Stimulated activated naive CD8-positive, alpha-beta T cell treated with anti-CD3 and anti-CD28 coated beads, Interleukin-15, Interleukin-2, amounts not matched to agents 100 ng/mL and 50 ng/mL, for 24 hours (primary cell): Measurements from ENCODE around the gene PCNX1.

Source experiments
- H3K27ac Mint-ChIP-seq: one replicate; pipeline ENCODE4 v1.8.0; 2021; ENCODE audit warnings: mild to moderate bottlenecking, mixed read lengths
- H3K27me3 Mint-ChIP-seq: one replicate; pipeline ENCODE4 v1.8.0; 2021; ENCODE audit warnings: mixed read lengths
- H3K36me3 Mint-ChIP-seq: one replicate; pipeline ENCODE4 v1.8.0; 2021; ENCODE audit warnings: low read depth, mixed read lengths
- H3K4me1 Mint-ChIP-seq: one replicate; pipeline ENCODE4 v1.8.0; 2021; ENCODE audit warnings: low read depth, mixed read lengths
- H3K4me3 Mint-ChIP-seq: one replicate; pipeline ENCODE4 v1.8.0; 2021; ENCODE audit warnings: mild to moderate bottlenecking, mixed read lengths
- H3K9me3 Mint-ChIP-seq: one replicate; pipeline ENCODE4 v1.8.0; 2021; ENCODE audit warnings: mixed read lengths

PCNX1 gene

GRCh38 chr14:70896981-70897380 lies 10.3 kb upstream of the PCNX1 start:
- Mint-ChIP-seq H3K4me3 (no peak overlapping the region), H3K4me1 (peaks cover 53% of the 10 kb centered on the region), H3K27me3 (no peaks in the 10 kb centered on the region), H3K9me3 (no peaks in the 10 kb centered on the region), H3K27ac (no peak overlapping the region), H3K36me3 (no peaks in the 10 kb centered on the region)

- Mint-ChIP-seq H3K27ac (no peak overlapping the region), H3K4me1 (peaks cover 56% of the 10 kb centered on the region), H3K4me3 (no peak overlapping the region), H3K27me3 (no peaks in the 10 kb centered on the region), H3K36me3 (no peaks in the 10 kb centered on the region), H3K9me3 (no peaks in the 10 kb centered on the region)
These were observed 9.8 kb upstream of the PCNX1 start for GRCh38 chr14:70897464-70897863.

- Mint-ChIP-seq H3K9me3 (no peaks in the 10 kb centered on the region), H3K27ac (no peak overlapping the region), H3K36me3 (no peaks in the 10 kb centered on the region), H3K27me3 (no peaks in the 10 kb centered on the region), H3K4me1 (peaks cover 55% of the 10 kb centered on the region), H3K4me3 (no peak overlapping the region)
These were observed 9.0 kb upstream of the PCNX1 start for GRCh38 chr14:70898111-70898745.

GRCh38 chr14:70901269-70901668 lies 6.0 kb upstream of the PCNX1 start:
- H3K4me3 Mint-ChIP-seq: no peak overlapping the region
- peak overlapping the region; percentile 47 for H3K27ac Mint-ChIP-seq
- H3K27me3 Mint-ChIP-seq: no peaks in the 10 kb centered on the region
- H3K36me3 Mint-ChIP-seq: no peaks in the 10 kb centered on the region
- no peaks in the 10 kb centered on the region for H3K9me3 Mint-ChIP-seq
- peaks cover 64% of the 10 kb centered on the region for H3K4me1 Mint-ChIP-seq

GRCh38 chr14:70902184-70902583 lies 5.1 kb upstream of the PCNX1 start:
- no peaks in the 10 kb centered on the region for H3K27me3 Mint-ChIP-seq
- no peak overlapping the region for H3K4me3 Mint-ChIP-seq
- H3K4me1 Mint-ChIP-seq: peaks cover 72% of the 10 kb centered on the region
- H3K27ac Mint-ChIP-seq: no peak overlapping the region
- no peaks in the 10 kb centered on the region for H3K36me3 Mint-ChIP-seq
- no peaks in the 10 kb centered on the region for H3K9me3 Mint-ChIP-seq

GRCh38 chr14:70904373-70904772 lies 2.9 kb upstream of the PCNX1 start:
- no peak overlapping the region for H3K4me3 Mint-ChIP-seq
- H3K4me1 Mint-ChIP-seq: peaks cover 71% of the 10 kb centered on the region
- no peaks in the 10 kb centered on the region for H3K27me3 Mint-ChIP-seq
- H3K27ac Mint-ChIP-seq: no peak overlapping the region
- no peaks in the 10 kb centered on the region for H3K36me3 Mint-ChIP-seq
- H3K9me3 Mint-ChIP-seq: no peaks in the 10 kb centered on the region

GRCh38 chr14:70905301-70905700 lies 2.0 kb upstream of the PCNX1 start:
- Mint-ChIP-seq H3K36me3 (no peaks in the 10 kb centered on the region), H3K9me3 (no peaks in the 10 kb centered on the region), H3K27ac (no peak overlapping the region), H3K4me1 (peaks cover 79% of the 10 kb centered on the region), H3K4me3 (no peak overlapping the region), H3K27me3 (no peaks in the 10 kb centered on the region)

GRCh38 chr14:70906793-70907175 lies 475 bp upstream of the PCNX1 start:
- Mint-ChIP-seq H3K27ac (peak overlapping the region; percentile 96), H3K4me3 (peak overlapping the region; percentile 90), H3K4me1 (peaks cover 82% of the 10 kb centered on the region), H3K36me3 (no peaks in the 10 kb centered on the region), H3K9me3 (no peaks in the 10 kb centered on the region), H3K27me3 (no peaks in the 10 kb centered on the region)

GRCh38 chr14:70907996-70908934 lies 1.0 kb downstream of the PCNX1 start:
- no peaks in the 10 kb centered on the region for H3K36me3 Mint-ChIP-seq
- no peaks in the 10 kb centered on the region for H3K27me3 Mint-ChIP-seq
- peaks cover 83% of the 10 kb centered on the region for H3K4me1 Mint-ChIP-seq
- H3K4me3 Mint-ChIP-seq: peak overlapping the region; percentile 90
- H3K27ac Mint-ChIP-seq: peak overlapping the region; percentile 92
- H3K9me3 Mint-ChIP-seq: no peaks in the 10 kb centered on the region

- H3K27me3 Mint-ChIP-seq: no peaks in the 10 kb centered on the region
- peaks cover 75% of the 10 kb centered on the region for H3K4me1 Mint-ChIP-seq
- H3K4me3 Mint-ChIP-seq: peak overlapping the region; percentile 90
- H3K27ac Mint-ChIP-seq: peak overlapping the region; percentile 92
- H3K9me3 Mint-ChIP-seq: no peaks in the 10 kb centered on the region
- no peaks in the 10 kb centered on the region for H3K36me3 Mint-ChIP-seq
These were observed 1.8 kb downstream of the PCNX1 start for GRCh38 chr14:70908935-70909641.

- Mint-ChIP-seq H3K27ac (peak overlapping the region; percentile 92), H3K27me3 (no peaks in the 10 kb centered on the region), H3K9me3 (no peaks in the 10 kb centered on the region), H3K36me3 (no peaks in the 10 kb centered on the region), H3K4me3 (peak overlapping the region; percentile 90), H3K4me1 (peaks cover 71% of the 10 kb centered on the region)
These were observed 2.7 kb downstream of the PCNX1 start for GRCh38 chr14:70909733-70910614.

- H3K27me3 Mint-ChIP-seq: no peaks in the 10 kb centered on the region
- no peak overlapping the region for H3K4me3 Mint-ChIP-seq
- H3K4me1 Mint-ChIP-seq: peaks cover 85% of the 10 kb centered on the region
- H3K27ac Mint-ChIP-seq: peak overlapping the region; percentile 73
- no peaks in the 10 kb centered on the region for H3K9me3 Mint-ChIP-seq
- H3K36me3 Mint-ChIP-seq: peaks cover 14% of the 10 kb centered on the region
These were observed 8.2 kb downstream of the PCNX1 start for GRCh38 chr14:70915415-70915814.

GRCh38 chr14:70916300-70916699 lies 9.0 kb downstream of the PCNX1 start:
- H3K27ac Mint-ChIP-seq: peak overlapping the region; percentile 73
- peaks cover 85% of the 10 kb centered on the region for H3K4me1 Mint-ChIP-seq
- H3K36me3 Mint-ChIP-seq: peaks cover 14% of the 10 kb centered on the region
- H3K27me3 Mint-ChIP-seq: no peaks in the 10 kb centered on the region
- no peaks in the 10 kb centered on the region for H3K9me3 Mint-ChIP-seq
- peak overlapping the region; percentile 6 for H3K4me3 Mint-ChIP-seq

- Mint-ChIP-seq H3K36me3 (peaks cover 14% of the 10 kb centered on the region), H3K9me3 (no peaks in the 10 kb centered on the region), H3K27ac (peak overlapping the region; percentile 13), H3K27me3 (no peaks in the 10 kb centered on the region), H3K4me1 (peaks cover 85% of the 10 kb centered on the region), H3K4me3 (no peak overlapping the region)
These were observed 9.5 kb downstream of the PCNX1 start for GRCh38 chr14:70916799-70917198.
